HFFc6 (cell line): ENCODE results near the gene B3GAT1. TPM values are rescaled to one million over a fixed set of nuclear protein-coding genes. Genes with fewer than 3 reads are reported as not detected.

ENCODE experiments used
- DNase-seq: peaks from one replicate; pipeline ENCODE4 v3.0.0-alpha.2; 2018
- H3K27ac Mint-ChIP-seq: 2 replicates; pipeline ENCODE4 v1.8.0; 2020; ENCODE audit warnings: mild to moderate bottlenecking, mixed read lengths
- H3K27me3 Mint-ChIP-seq: 2 replicates; pipeline ENCODE4 v1.8.0; 2021; ENCODE audit warnings: mild to moderate bottlenecking, moderate library complexity, mixed read lengths; ENCODE audit not compliant: insufficient read depth
- H3K36me3 Mint-ChIP-seq: 2 replicates; pipeline ENCODE4 v1.8.0; 2021; ENCODE audit warnings: low read depth, mixed read lengths
- H3K4me1 Mint-ChIP-seq: 2 replicates; pipeline ENCODE4 v1.8.0; 2020; ENCODE audit warnings: low read depth, mixed read lengths
- H3K4me3 Mint-ChIP-seq: 2 replicates; pipeline ENCODE4 v1.8.0; 2020; ENCODE audit warnings: mild to moderate bottlenecking, moderate library complexity, mixed read lengths
- H3K9me3 Mint-ChIP-seq: 2 replicates; pipeline ENCODE4 v1.8.0; 2020; ENCODE audit warnings: mild to moderate bottlenecking, mixed read lengths
- CTCF ChIP-seq: fragments of 200-600 bp; sonication (generic); IDR thresholded peaks from 2 replicates; pipeline ENCODE4 v1.5.0; 2021; ENCODE audit warnings: antibody characterized with exemption, mild to moderate bottlenecking
- total RNA-seq, 6 experiments: library from RNA; stranded (reverse); fragmentation: NEBNext Ultra II Directional; extraction: Animal tissue kit (Norgen Biotek cat#: 25700); gene quantifications; 2 replicates in 1 of 6; 3 replicates in 5 of 6; pipeline ENCODE4 v1.2.3, GENCODE V29; 2021

Gene B3GAT1
- total RNA-seq, 6 experiments from 2014 or later = not detected

- no peaks in the 10 kb centered on the region for H3K36me3 Mint-ChIP-seq
- DNase-seq = no peak
- TF ChIP-seq CTCF = no peak
- no peaks in the 10 kb centered on the region for H3K4me1 Mint-ChIP-seq
- no peak overlapping the region for H3K4me3 Mint-ChIP-seq
- H3K27me3 Mint-ChIP-seq = peaks cover 1% of the 10 kb centered on the region; the same call in 1 of the 2 replicates
- H3K27ac Mint-ChIP-seq = no peak overlapping the region
- H3K9me3 Mint-ChIP-seq = peaks cover 27% of the 10 kb centered on the region
Observed at GRCh38 chr11:134401825-134402809, 9.9 kb downstream of the B3GAT1 start.

GRCh38 chr11:134399996-134400395 lies 12.0 kb downstream of the B3GAT1 start:
- Mint-ChIP-seq H3K9me3 (peaks cover 34% of the 10 kb centered on the region), H3K27me3 (peaks cover 4% of the 10 kb centered on the region), H3K4me3 (no peak overlapping the region), H3K4me1 (no peaks in the 10 kb centered on the region), H3K27ac (no peak overlapping the region), H3K36me3 (no peaks in the 10 kb centered on the region)
- DNase-seq = no peak
- no peak for TF ChIP-seq CTCF

GRCh38 chr11:134399293-134399654 lies 12.8 kb downstream of the B3GAT1 start:
- H3K4me1 Mint-ChIP-seq = no peaks in the 10 kb centered on the region
- no peak overlapping the region for H3K4me3 Mint-ChIP-seq
- H3K9me3 Mint-ChIP-seq = peaks cover 34% of the 10 kb centered on the region
- no peak overlapping the region for H3K27ac Mint-ChIP-seq
- no peak for TF ChIP-seq CTCF
- no peak for DNase-seq
- H3K36me3 Mint-ChIP-seq = no peaks in the 10 kb centered on the region
- peaks cover 4% of the 10 kb centered on the region for H3K27me3 Mint-ChIP-seq

GRCh38 chr11:134398644-134399292 lies 13.3 kb downstream of the B3GAT1 start:
- Mint-ChIP-seq H3K4me1 (no peaks in the 10 kb centered on the region), H3K36me3 (no peaks in the 10 kb centered on the region), H3K9me3 (peaks cover 34% of the 10 kb centered on the region), H3K27ac (no peak overlapping the region), H3K27me3 (peaks cover 4% of the 10 kb centered on the region), H3K4me3 (no peak overlapping the region)
- no peak for TF ChIP-seq CTCF
- no peak for DNase-seq

GRCh38 chr11:134398079-134398444 lies 14.0 kb downstream of the B3GAT1 start:
- Mint-ChIP-seq H3K4me3 (no peak overlapping the region), H3K27ac (no peak overlapping the region), H3K27me3 (peaks cover 4% of the 10 kb centered on the region), H3K36me3 (no peaks in the 10 kb centered on the region), H3K9me3 (peaks cover 34% of the 10 kb centered on the region), H3K4me1 (no peaks in the 10 kb centered on the region)
- no peak for DNase-seq
- no peak for TF ChIP-seq CTCF
